ENCODE results near the gene CCDC112.
"Not testable (repeated sequence)": the region's sequence is repeated elsewhere in the genome, so short reads cannot be mapped to it uniquely, and the experiment has no call there.

The CCDC112 gene, protein sequence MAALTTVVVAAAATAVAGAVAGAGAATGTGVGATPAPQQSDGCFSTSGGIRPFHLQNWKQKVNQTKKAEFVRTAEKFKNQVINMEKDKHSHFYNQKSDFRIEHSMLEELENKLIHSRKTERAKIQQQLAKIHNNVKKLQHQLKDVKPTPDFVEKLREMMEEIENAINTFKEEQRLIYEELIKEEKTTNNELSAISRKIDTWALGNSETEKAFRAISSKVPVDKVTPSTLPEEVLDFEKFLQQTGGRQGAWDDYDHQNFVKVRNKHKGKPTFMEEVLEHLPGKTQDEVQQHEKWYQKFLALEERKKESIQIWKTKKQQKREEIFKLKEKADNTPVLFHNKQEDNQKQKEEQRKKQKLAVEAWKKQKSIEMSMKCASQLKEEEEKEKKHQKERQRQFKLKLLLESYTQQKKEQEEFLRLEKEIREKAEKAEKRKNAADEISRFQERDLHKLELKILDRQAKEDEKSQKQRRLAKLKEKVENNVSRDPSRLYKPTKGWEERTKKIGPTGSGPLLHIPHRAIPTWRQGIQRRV

DNA sequence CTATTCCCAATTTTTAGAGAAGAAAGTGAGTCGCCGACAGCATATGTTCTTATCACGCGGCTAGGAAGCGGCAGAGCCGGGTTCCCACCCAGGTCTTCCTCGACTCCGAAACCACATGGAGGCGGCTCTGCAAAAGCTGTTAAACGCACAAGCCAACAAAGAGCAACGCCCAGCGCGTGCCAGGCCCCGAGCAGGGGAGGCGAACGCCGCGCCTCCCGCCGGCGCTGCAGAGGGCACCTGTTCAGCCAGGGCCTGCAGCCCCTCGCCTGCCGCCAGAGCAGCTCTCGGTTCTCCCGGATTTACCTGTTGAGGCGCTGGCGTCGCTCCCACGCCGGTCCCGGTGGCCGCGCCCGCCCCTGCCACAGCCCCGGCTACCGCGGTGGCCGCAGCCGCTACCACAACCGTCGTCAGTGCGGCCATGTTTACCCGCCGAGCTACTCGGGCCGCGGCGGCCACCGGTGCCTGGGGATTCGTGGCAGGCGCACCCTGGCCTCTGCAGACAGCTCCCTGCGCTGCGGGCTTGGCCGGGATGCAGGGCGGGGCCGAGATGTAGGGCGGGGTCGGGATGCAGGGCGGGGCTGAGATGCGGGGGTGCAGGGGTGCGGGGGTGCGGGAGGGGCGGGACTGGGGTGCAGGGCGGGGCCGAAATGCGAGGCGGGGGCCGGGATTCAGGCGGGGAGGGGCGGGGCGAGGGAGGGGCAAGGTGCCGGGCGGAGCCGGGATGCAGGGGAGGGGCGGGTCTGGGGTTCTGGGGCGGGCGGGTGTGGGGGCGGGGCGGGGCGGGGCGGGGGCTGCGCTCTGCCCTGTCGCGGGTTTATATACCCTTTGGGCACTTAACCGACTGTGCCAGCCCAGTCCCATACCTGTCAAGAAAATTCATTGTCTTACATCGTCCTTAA is at the start of gene CCDC112:
TSS of gene CCDC112 (minus strand) at position 531 of the 899 bp plus-strand sequence. CDS start at position 420, 111 bp downstream.
- no peak for FAIRE-seq

GRCh38 chr5:115345344-115345743 is 48.9 kb upstream of the CCDC112 start:
- no peak for FAIRE-seq

DNA sequence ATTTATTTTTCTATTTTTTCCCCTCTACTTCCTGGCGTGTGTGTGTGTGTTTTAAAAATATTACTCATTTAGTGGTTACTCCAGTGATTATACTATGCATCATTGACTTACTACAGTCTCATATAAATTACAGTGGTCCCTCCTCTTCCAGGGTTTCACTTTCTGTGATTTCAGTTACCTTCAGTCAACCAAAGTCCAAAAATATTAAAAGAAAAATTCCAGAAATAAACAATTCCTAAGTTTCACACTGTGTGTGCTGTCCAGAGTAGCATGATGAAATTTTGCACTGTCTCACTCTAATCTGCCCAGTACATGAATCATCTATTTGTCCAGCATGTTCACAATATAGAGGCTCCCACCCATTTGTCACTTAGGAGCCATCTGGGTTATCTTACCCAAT is 47.4 kb upstream of the CCDC112 start:
- no peak for FAIRE-seq

- FAIRE-seq = no peak
Measured at GRCh38 chr5:115342590-115343377, 46.3 kb upstream of the CCDC112 start.

DNA sequence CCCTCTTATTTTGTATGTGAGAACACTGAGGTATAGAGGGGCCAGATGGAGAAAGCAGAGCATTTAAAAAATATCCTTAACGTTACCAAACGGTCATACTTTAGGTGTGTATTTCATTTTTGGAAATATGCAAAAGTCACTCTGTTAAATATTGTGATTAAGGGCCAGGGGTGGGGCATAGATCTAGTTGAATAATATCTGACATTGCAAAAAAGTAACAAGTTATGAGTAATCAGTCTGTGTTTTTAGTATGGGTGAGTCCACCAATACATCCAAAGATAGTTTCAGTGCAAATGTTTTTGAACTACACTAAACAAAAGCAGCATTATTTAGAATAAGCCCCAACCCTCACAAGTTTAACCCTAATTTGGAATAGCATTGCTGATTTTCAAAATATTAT is 45.3 kb upstream of the CCDC112 start:
- FAIRE-seq = no peak

GRCh38 chr5:115338851-115339250 is 42.4 kb upstream of the CCDC112 start:
- FAIRE-seq = no peak

GRCh38 chr5:115337882-115338281 is 41.4 kb upstream of the CCDC112 start:
- no peak for FAIRE-seq

GRCh38 chr5:115336964-115337363 is 40.5 kb upstream of the CCDC112 start:
- FAIRE-seq = no peak

DNA sequence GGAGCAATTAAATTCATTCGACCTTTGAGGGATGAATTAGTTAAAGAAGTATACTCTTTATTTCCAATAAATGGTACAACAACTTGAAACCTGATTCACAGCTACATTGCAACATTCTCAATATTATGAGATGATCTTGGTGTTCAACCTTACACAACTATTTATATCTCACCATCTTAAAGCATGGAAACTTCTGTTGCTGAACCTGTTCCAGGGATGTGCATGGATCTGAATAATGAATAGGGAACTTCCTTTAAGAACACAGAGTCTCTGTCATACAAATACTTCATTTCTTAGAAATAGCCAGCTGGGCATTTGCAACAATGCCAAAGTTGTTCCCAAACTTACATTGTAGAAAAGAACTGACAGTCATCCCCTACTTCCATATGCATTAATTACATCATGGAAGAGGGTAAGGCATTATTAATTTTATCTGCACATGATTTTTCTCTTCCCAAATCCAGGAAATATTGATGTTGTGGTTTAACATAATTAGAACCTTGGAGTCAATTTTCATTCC is 39.8 kb upstream of the CCDC112 start:
- FAIRE-seq = no peak

DNA sequence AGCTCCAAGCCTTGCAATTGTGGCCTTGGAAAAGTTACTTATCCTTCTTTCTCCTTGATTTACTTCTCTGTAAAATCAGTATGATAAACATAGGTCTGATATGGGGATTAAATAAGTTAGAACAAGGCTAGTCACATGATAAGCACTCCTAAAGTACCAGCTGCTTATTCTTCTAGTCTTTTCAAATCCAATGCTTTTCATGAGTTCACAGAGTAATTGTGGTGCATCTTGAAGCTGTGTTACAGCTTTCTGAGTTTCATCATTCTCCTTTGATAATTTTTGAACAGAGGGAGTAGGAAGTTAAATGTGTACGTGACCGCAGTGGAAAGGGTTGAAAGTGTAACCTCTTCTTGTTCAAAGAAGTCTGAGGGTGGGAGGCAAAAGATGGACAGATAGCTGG is 38.8 kb upstream of the CCDC112 start:
- FAIRE-seq = no peak

DNA sequence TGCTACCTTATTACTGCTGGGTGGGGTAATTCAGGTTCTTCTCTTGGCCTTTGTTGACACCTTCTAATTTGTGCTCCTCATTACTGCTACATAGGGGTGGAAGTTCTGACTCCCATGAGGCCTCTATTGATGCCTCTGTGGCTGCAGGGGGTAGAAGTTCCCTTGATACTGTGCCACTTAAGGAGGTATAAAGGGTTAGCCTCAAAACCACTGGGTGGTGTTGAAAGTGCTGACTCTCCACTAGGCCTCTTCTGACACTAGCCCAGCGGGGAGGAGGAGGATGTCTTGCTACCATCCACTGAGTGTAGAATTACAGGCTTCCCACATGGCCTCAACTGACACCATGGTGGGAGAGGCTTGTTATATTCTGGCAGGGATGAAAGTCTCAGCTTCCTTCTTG is 36.7 kb upstream of the CCDC112 start:
- no peak for FAIRE-seq

GRCh38 chr5:115330830-115331229 is 34.4 kb upstream of the CCDC112 start:
- FAIRE-seq = no peak

GRCh38 chr5:115329475-115329874 is 33.0 kb upstream of the CCDC112 start:
- FAIRE-seq = no peak

GRCh38 chr5:115328617-115329274 is 32.3 kb upstream of the CCDC112 start:
- FAIRE-seq = not testable (repeated sequence)

DNA sequence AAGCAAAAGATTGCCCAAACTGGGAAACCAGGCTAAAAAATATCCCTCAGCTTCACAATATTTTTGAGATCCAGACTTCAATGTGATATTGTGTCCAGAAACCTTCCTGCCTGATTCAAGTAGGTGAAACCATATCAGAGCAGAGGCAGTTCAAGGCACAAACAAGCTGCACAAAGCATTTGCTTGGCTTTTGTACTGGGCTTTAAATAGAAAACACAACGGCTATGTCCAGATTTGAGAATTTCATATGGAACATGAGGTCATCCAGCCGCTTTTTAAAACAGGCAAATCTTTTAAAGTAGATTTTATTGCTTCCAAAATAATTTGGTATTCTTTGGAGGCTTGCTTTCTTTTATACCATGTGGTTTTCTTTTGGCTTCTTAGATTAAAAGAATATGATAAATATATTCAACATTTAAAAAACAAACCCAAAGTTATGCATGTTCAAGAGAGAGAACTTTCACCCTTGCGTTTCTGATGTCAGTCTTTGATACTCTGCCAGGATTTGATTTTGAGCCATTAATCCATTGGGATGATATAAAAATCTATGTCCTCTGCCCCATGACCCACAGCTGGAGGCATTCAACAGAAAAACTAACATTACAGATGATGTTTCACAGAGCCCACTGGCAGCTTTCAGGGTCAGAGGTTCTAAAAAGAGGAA is 29.0 kb upstream of the CCDC112 start:
- no peak for FAIRE-seq

DNA sequence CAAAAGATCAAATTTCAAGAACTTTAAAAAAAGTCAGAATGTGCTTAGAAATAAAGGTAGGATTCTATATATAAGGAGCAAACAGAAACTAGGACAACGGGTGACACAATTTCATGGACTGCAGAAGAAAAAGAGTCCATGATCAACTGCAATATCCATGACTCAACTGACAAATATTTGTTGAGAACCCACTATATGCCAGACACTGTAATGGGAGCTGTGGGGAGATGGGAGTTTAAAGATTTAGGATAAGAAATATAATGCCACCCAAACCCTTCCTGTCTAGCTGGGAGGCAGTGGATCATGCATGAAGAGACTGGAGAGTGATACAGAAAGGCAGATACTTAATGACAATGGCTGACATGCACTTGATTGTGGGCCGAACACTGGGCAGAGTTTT is 27.6 kb upstream of the CCDC112 start:
- no peak for FAIRE-seq

DNA sequence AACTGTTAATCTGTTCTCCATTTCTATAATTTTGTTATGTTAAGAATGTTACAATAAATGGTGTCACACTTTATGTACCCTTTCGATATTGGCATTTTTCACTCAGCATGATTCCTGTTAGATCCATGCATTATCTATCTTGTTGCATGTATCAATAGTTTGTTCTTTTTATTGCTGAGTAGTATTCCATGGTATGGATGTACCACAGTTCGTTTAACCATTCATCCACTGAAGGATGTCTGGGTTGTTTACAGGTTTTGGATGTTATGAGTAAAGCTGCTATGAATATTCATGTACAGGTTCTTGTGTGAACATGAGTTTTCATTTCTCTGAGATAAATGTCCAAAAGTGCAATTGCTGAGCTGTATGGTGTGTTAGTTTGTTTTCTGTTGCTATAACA is 26.3 kb upstream of the CCDC112 start:
- FAIRE-seq = no peak

- no peak for FAIRE-seq
Measured at GRCh38 chr5:115321309-115321708, 24.9 kb upstream of the CCDC112 start.

GRCh38 chr5:115320515-115320914 is 24.1 kb upstream of the CCDC112 start:
- no peak for FAIRE-seq

- FAIRE-seq = no peak
Measured at GRCh38 chr5:115320006-115320405, 23.6 kb upstream of the CCDC112 start.

GRCh38 chr5:115319007-115319406 is 22.6 kb upstream of the CCDC112 start:
- no peak for FAIRE-seq

All from G401.6 (cell line).